Activated T-cell treated with anti-CD3 and anti-CD28 coated beads for 48 hours (primary cell): ENCODE measurements around the gene PSME3IP1.
A peak's percentile ranks its signal among the peaks of the same experiment; 100 is the strongest.
"Not testable (repeated sequence)": the region's sequence is repeated elsewhere in the genome, so short reads cannot be mapped to it uniquely, and the experiment has no call there.

Experiments used
- DNase-seq: peaks from one replicate; pipeline ENCODE4 v3.0.0-alpha.2; 2020; ENCODE audit warnings: low read depth

Gene PSME3IP1

GRCh38 chr16:57196753-57197152, 10.9 kb upstream of the PSME3IP1 start:
- DNase-seq: no peak

- no peak for DNase-seq
Observed at GRCh38 chr16:57196286-57196685, 10.4 kb upstream of the PSME3IP1 start.

- DNase-seq: no peak
Observed at GRCh38 chr16:57194512-57194911, 8.7 kb upstream of the PSME3IP1 start.

- DNase-seq: no peak
Observed at GRCh38 chr16:57192720-57193486, 7.1 kb upstream of the PSME3IP1 start.

- DNase-seq: no peak
Observed at GRCh38 chr16:57192146-57192545, 6.3 kb upstream of the PSME3IP1 start.

GRCh38 chr16:57191056-57191571, 5.3 kb upstream of the PSME3IP1 start:
- DNase-seq: no peak

- DNase-seq: no peak
Observed at GRCh38 chr16:57190136-57190535, 4.3 kb upstream of the PSME3IP1 start.

- DNase-seq: not testable (repeated sequence)
Observed at GRCh38 chr16:57189527-57189926, 3.7 kb upstream of the PSME3IP1 start.

- DNase-seq: no peak
Observed at GRCh38 chr16:57188711-57189002, 2.8 kb upstream of the PSME3IP1 start.

- DNase-seq: not testable (repeated sequence)
Observed at GRCh38 chr16:57187902-57188710, 2.3 kb upstream of the PSME3IP1 start.

- peak; percentile 6 for DNase-seq
Observed at GRCh38 chr16:57186872-57187854, 1.3 kb upstream of the PSME3IP1 start.

- no peak for DNase-seq
Observed at GRCh38 chr16:57185446-57185944, 344 bp downstream of the PSME3IP1 start.

GRCh38 chr16:57184887-57185445, 873 bp downstream of the PSME3IP1 start:
- no peak for DNase-seq

GRCh38 chr16:57184113-57184512, 1.7 kb downstream of the PSME3IP1 start:
- no peak for DNase-seq

- no peak for DNase-seq
Observed at GRCh38 chr16:57179215-57179828, 6.5 kb downstream of the PSME3IP1 start.

GRCh38 chr16:57178793-57179212, 7.0 kb downstream of the PSME3IP1 start:
- DNase-seq: no peak

- DNase-seq: no peak
Observed at GRCh38 chr16:57178196-57178595, 7.6 kb downstream of the PSME3IP1 start.

- DNase-seq: no peak
Observed at GRCh38 chr16:57175896-57176295, 9.9 kb downstream of the PSME3IP1 start.

- DNase-seq: no peak
Observed at GRCh38 chr16:57172721-57173290, 13.0 kb downstream of the PSME3IP1 start.

GRCh38 chr16:57169327-57169726, 16.5 kb downstream of the PSME3IP1 start:
- DNase-seq: no peak

GRCh38 chr16:57167953-57168352, 17.9 kb downstream of the PSME3IP1 start:
- no peak for DNase-seq
